ENCODE measurements around the gene GMEB1.
"Not testable (repeated sequence)": the region's sequence is repeated elsewhere in the genome, so short reads cannot be mapped to it uniquely, and the experiment has no call there.

Gene GMEB1

DNA sequence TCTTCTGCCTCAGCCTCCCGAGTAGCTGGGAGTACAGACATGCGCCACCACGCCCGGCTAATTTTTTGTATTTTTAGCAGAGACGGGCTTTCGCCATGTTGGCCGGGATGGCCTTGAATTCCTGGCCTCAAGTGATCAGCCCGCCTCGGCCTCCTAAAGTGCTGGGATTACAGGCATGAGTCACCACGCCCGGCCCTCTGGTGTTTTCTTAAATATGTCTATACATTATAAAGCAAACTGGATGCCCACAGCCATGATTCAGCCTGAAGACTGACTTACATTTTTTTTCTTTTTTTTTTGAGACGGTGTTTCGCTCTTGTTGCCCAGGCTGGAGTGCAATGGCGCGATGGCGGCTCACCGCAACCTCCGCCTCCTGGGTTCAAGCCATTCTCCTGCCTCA, 53.3 kb downstream of the GMEB1 start:
- H3K4me3 ChIP-seq (ENCODE audit: low read length in 2 of 2); H3K36me3 ChIP-seq (ENCODE audit: control insufficient read depth in 2 of 2, insufficient read depth in 2 of 2, low read length in 2 of 2); H3K27me3 ChIP-seq (ENCODE audit: control insufficient read depth in 1 of 2, insufficient read depth in 2 of 2, low read length in 2 of 2); H3K27ac ChIP-seq (ENCODE audit: low read length); H3K4me1 ChIP-seq (ENCODE audit: control insufficient read depth, insufficient read depth, low read length); H3K9ac ChIP-seq (ENCODE audit: low read length in 2 of 2); H3K9me3 ChIP-seq (ENCODE audit: control insufficient read depth in 2 of 2, low read length in 2 of 2): not testable (repeated sequence)

GRCh38 chr1:28725365-28725764, 56.8 kb downstream of the GMEB1 start:
- H3K4me1 ChIP-seq (ENCODE audit: control insufficient read depth, insufficient read depth, low read length); H3K4me3 ChIP-seq (ENCODE audit: low read length in 2 of 2); H3K27me3 ChIP-seq (ENCODE audit: control insufficient read depth in 1 of 2, insufficient read depth in 2 of 2, low read length in 2 of 2); H3K36me3 ChIP-seq (ENCODE audit: control insufficient read depth in 2 of 2, insufficient read depth in 2 of 2, low read length in 2 of 2); H3K27ac ChIP-seq (ENCODE audit: low read length); H3K9ac ChIP-seq (ENCODE audit: low read length in 2 of 2); H3K9me3 ChIP-seq (ENCODE audit: control insufficient read depth in 2 of 2, low read length in 2 of 2): not testable (repeated sequence)

DNA sequence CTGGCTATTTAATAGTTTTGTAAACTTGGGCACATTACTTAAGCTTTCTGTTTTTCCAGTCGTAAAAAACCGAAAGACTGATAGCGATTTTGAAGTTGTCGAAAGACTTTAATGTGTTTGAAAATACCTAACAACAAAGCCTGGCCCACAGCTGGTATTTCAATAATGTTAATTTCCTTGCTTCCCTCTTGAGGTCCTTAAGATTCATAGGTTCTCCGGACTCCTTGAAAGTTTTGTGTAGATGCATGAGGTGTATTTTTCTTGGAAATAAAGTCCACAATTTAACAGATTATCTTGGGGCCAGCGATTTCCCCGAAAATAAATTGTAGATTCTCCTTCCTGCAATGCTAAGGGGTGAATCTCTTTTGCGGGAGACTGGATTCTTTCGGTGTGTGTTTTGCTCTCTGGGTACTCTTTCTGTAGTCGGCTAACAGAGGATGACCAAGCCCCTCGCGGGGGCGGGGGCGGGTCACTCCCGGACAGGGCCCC, 67.4 kb downstream of the GMEB1 start:
- Histone ChIP-seq H3K27me3 (ENCODE audit: control insufficient read depth in 1 of 2, insufficient read depth in 2 of 2, low read length in 2 of 2) (no peaks in the 10 kb centered on the region), H3K36me3 (ENCODE audit: control insufficient read depth in 2 of 2, insufficient read depth in 2 of 2, low read length in 2 of 2) (peaks cover 2 to 3% of the 10 kb centered on the region in 2 donors), H3K4me1 (ENCODE audit: control insufficient read depth, insufficient read depth, low read length) (peaks cover 26% of the 10 kb centered on the region), H3K27ac (ENCODE audit: low read length) (peak overlapping the region; percentile 94), H3K9ac (ENCODE audit: low read length in 2 of 2) (peak overlapping the region; percentile 93 to 96), H3K4me3 (ENCODE audit: low read length in 2 of 2) (peak overlapping the region; percentile 84 to 88), H3K9me3 (ENCODE audit: control insufficient read depth in 2 of 2, low read length in 2 of 2) (no peaks in the 10 kb centered on the region)

DNA sequence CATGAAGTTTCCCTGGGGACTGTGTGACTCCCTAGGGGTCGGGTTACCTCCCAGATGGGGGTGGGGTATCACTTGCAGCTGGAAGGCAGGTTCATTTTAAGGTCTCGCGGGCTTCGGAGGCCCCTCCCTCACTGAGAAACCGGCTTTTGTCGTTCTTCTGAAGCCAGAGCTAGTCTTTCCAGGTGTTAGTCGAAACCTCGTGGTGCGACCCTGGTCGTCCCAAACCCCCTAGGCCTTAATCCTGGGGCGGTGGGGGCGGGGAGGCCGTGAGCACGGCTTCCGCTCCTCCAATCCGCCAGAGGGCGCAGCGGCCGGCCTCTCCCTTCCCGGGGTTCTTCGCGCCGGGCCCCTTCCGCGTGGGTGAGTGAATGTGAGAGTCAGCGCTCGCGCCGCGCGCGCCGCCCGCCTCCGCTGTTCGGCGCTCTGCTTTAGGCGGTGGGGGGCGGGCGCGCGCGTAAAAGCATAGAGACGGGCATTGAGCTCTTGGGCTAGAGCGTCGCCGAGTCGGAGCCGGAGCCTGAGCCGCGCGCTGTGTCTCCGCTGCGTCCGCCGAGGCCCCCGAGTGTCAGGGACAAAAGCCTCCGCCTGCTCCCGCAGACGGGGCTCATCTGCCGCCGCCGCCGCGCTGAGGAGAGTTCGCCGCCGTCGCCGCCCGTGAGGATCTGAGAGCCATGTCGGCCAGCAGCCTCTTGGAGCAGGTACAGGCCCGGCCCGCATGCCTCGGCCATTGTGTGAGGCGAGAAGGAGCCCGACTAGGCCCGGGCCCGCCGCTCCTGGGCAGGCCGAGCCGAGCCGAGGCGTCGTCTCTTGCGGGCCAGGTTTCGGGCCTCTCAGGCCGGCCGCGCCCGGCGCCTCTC, 68.1 kb downstream of the GMEB1 start, which contains the start of gene YTHDF2:
YTHDF2 (plus strand) TSS at position 491 of the 857 bp plus-strand sequence; CDS start at position 672, 181 bp downstream.
- peak within 1 kb of the TSS; percentile 94 for H3K27ac ChIP-seq (ENCODE audit: low read length)
- peak within 1 kb of the TSS; percentile 93 to 98 for H3K9ac ChIP-seq (ENCODE audit: low read length in 2 of 2)
- H3K36me3 ChIP-seq (ENCODE audit: control insufficient read depth in 2 of 2, insufficient read depth in 2 of 2, low read length in 2 of 2) = peaks cover 2 to 6% of the 10 kb centered on the region in 2 donors
- no peaks in the 10 kb centered on the region for H3K27me3 ChIP-seq (ENCODE audit: control insufficient read depth in 1 of 2, insufficient read depth in 2 of 2, low read length in 2 of 2)
- H3K4me3 ChIP-seq (ENCODE audit: low read length in 2 of 2) = peak within 1 kb of the TSS; percentile 84 to 91
- no peaks in the 10 kb centered on the region for H3K9me3 ChIP-seq (ENCODE audit: control insufficient read depth in 2 of 2, low read length in 2 of 2)
- H3K4me1 ChIP-seq (ENCODE audit: control insufficient read depth, insufficient read depth, low read length) = peaks cover 26% of the 10 kb centered on the region

DNA sequence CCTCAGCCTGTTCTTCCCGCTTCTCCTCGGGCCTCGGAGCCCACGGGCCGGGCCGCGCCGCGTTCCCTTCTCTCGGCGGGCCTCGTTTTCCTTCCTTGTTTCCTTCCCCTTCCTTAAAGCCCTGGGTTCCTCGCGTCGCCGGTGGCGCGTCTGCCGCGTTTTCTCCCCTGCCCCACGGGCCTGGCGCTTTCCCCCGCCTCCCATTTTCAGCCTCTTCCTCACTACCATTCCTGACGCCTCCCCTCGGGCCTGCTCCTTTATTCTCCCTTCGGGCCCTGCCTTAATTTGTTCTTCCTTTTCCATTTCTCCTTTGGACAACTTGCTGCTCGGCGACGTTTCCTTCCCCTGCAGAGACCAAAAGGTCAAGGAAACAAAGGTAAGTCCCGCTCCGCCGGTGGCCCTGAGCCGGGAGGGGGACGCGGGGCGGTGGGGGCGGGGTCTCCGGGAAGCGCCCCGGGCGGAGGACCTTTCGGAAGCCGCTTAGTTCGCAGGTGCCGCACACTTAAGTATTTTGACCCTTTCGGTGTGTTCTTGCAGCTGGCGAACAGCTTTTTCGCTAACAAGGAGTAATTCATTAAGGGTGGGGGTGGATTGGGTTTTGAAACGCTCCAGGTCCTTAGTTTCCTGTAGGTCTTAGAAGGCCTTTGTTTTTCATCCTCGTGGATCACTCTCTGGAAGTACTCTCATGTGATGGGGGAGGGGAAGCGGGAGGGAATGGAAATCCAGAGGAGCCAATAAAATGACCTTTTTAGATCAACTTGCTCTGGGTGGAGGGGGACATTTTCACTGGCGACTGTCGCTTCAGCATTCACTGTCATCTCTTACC, 68.9 kb downstream of the GMEB1 start:
- H3K9ac ChIP-seq (ENCODE audit: low read length in 2 of 2) = peak overlapping the region; percentile 92 to 98
- H3K4me3 ChIP-seq (ENCODE audit: low read length in 2 of 2) = peak overlapping the region; percentile 84 to 91
- peak overlapping the region; percentile 94 for H3K27ac ChIP-seq (ENCODE audit: low read length)
- H3K36me3 ChIP-seq (ENCODE audit: control insufficient read depth in 2 of 2, insufficient read depth in 2 of 2, low read length in 2 of 2) = peaks cover 7 to 12% of the 10 kb centered on the region in 2 donors
- H3K27me3 ChIP-seq (ENCODE audit: control insufficient read depth in 1 of 2, insufficient read depth in 2 of 2, low read length in 2 of 2) = no peaks in the 10 kb centered on the region
- H3K9me3 ChIP-seq (ENCODE audit: control insufficient read depth in 2 of 2, low read length in 2 of 2) = no peaks in the 10 kb centered on the region
- H3K4me1 ChIP-seq (ENCODE audit: control insufficient read depth, insufficient read depth, low read length) = peaks cover 26% of the 10 kb centered on the region

- peaks cover 26% of the 10 kb centered on the region for H3K4me1 ChIP-seq (ENCODE audit: control insufficient read depth, insufficient read depth, low read length)
- H3K27ac ChIP-seq (ENCODE audit: low read length) = no peak overlapping the region
- H3K9me3 ChIP-seq (ENCODE audit: control insufficient read depth in 2 of 2, low read length in 2 of 2) = no peaks in the 10 kb centered on the region
- H3K9ac ChIP-seq (ENCODE audit: low read length in 2 of 2) = no peak overlapping the region
- no peak overlapping the region for H3K4me3 ChIP-seq (ENCODE audit: low read length in 2 of 2)
- peaks cover 26 to 29% of the 10 kb centered on the region in 2 donors for H3K36me3 ChIP-seq (ENCODE audit: control insufficient read depth in 2 of 2, insufficient read depth in 2 of 2, low read length in 2 of 2)
- no peaks in the 10 kb centered on the region for H3K27me3 ChIP-seq (ENCODE audit: control insufficient read depth in 1 of 2, insufficient read depth in 2 of 2, low read length in 2 of 2)
Observed at GRCh38 chr1:28740118-28740517, 71.5 kb downstream of the GMEB1 start.

DNA sequence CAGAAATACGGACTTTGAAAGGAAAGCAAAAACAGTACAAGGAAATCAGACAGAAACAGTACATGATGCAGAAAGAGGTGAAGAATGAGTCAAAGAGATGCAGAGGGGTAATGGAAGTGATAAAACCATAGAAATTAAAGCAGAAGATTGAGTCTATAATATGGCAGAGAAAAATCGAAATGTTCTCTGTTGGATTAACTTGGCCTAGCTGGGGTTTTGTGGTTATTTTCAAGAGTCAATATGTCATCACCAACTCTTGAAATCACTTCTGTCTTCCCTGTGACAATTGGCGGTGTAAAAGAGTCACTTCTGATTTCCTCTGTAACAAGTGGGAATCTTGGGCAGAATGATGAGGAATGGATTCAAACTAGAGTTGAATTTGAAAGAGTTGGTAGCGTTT, 75.6 kb downstream of the GMEB1 start:
- Histone ChIP-seq H3K27ac (ENCODE audit: low read length) (no peak overlapping the region), H3K4me1 (ENCODE audit: control insufficient read depth, insufficient read depth, low read length) (peaks cover 12% of the 10 kb centered on the region), H3K27me3 (ENCODE audit: control insufficient read depth in 1 of 2, insufficient read depth in 2 of 2, low read length in 2 of 2) (no peaks in the 10 kb centered on the region), H3K36me3 (ENCODE audit: control insufficient read depth in 2 of 2, insufficient read depth in 2 of 2, low read length in 2 of 2) (peaks cover 26 to 27% of the 10 kb centered on the region in 2 donors), H3K9me3 (ENCODE audit: control insufficient read depth in 2 of 2, low read length in 2 of 2) (no peaks in the 10 kb centered on the region), H3K4me3 (ENCODE audit: low read length in 2 of 2) (no peak overlapping the region), H3K9ac (ENCODE audit: low read length in 2 of 2) (no peak overlapping the region)

GRCh38 chr1:28745653-28746173, 77.1 kb downstream of the GMEB1 start:
- Histone ChIP-seq H3K4me1 (ENCODE audit: control insufficient read depth, insufficient read depth, low read length) (peaks cover 4% of the 10 kb centered on the region), H3K36me3 (ENCODE audit: control insufficient read depth in 2 of 2, insufficient read depth in 2 of 2, low read length in 2 of 2) (peaks cover 24 to 27% of the 10 kb centered on the region in 2 donors)

GRCh38 chr1:28750330-28750729, 81.7 kb downstream of the GMEB1 start:
- Histone ChIP-seq H3K4me1 (ENCODE audit: control insufficient read depth, insufficient read depth, low read length) (peaks cover 15% of the 10 kb centered on the region), H3K27me3 (ENCODE audit: control insufficient read depth in 1 of 2, insufficient read depth in 2 of 2, low read length in 2 of 2) (no peaks in the 10 kb centered on the region), H3K9ac (ENCODE audit: low read length in 2 of 2) (no peak overlapping the region), H3K36me3 (ENCODE audit: control insufficient read depth in 2 of 2, insufficient read depth in 2 of 2, low read length in 2 of 2) (no peaks in the 10 kb centered on the region), H3K27ac (ENCODE audit: low read length) (no peak overlapping the region), H3K4me3 (ENCODE audit: low read length in 2 of 2) (no peak overlapping the region), H3K9me3 (ENCODE audit: control insufficient read depth in 2 of 2, low read length in 2 of 2) (no peaks in the 10 kb centered on the region)

More at GRCh38 chr1:28745653-28746173, 77.1 kb downstream of the GMEB1 start:
- Histone ChIP-seq H3K9ac (ENCODE audit: low read length in 2 of 2) (no peak overlapping the region), H3K4me3 (ENCODE audit: low read length in 2 of 2) (no peak overlapping the region), H3K9me3 (ENCODE audit: control insufficient read depth in 2 of 2, low read length in 2 of 2) (no peaks in the 10 kb centered on the region), H3K27ac (ENCODE audit: low read length) (no peak overlapping the region), H3K27me3 (ENCODE audit: control insufficient read depth in 1 of 2, insufficient read depth in 2 of 2, low read length in 2 of 2) (no peaks in the 10 kb centered on the region)

- H3K27me3 ChIP-seq (ENCODE audit: control insufficient read depth in 1 of 2, insufficient read depth in 2 of 2, low read length in 2 of 2); H3K36me3 ChIP-seq (ENCODE audit: control insufficient read depth in 2 of 2, insufficient read depth in 2 of 2, low read length in 2 of 2); H3K9ac ChIP-seq (ENCODE audit: low read length in 2 of 2); H3K27ac ChIP-seq (ENCODE audit: low read length); H3K9me3 ChIP-seq (ENCODE audit: control insufficient read depth in 2 of 2, low read length in 2 of 2); H3K4me3 ChIP-seq (ENCODE audit: low read length in 2 of 2): not testable (repeated sequence)
- H3K4me1 ChIP-seq (ENCODE audit: control insufficient read depth, insufficient read depth, low read length) = peaks cover 16% of the 10 kb centered on the region
Observed at GRCh38 chr1:28750771-28751294, 82.2 kb downstream of the GMEB1 start.
